PC-9 (cell line): Measurements from ENCODE around the gene CLCA1.

Experiments used
- CTCF ChIP-seq: fragments of 200-600 bp; sonication (generic); conservative IDR thresholded peaks from 2 replicates; pipeline ENCODE4 v1.6.1; 2017; ENCODE audit warnings: mixed run types, antibody characterized with exemption, mild to moderate bottlenecking, moderate library complexity
- EZH2 ChIP-seq: fragments of 200-600 bp; sonication (generic); IDR thresholded peaks from 2 replicates; pipeline ENCODE4 v1.8.0; 2017; ENCODE audit warnings: antibody characterized with exemption, low read depth

GRCh38 chr1:86491171-86491950 is 22.6 kb downstream of the CLCA1 start:
- no peak for TF ChIP-seq CTCF
- no peak for TF ChIP-seq EZH2
